Right forelimb (tissue), 1 donor: ENCODE results near the gene ALG1.
"Not testable (repeated sequence)": the region's sequence is repeated elsewhere in the genome, so short reads cannot be mapped to it uniquely, and the experiment has no call there.

Experiments
- DNase-seq: peaks from one replicate; pipeline ENCODE4 v3.0.0-alpha.2; 2018

The ALG1 gene

GRCh38 chr16:5103296-5104032 is 31.8 kb downstream of the ALG1 start:
- not testable (repeated sequence) for DNase-seq

GRCh38 chr16:5105039-5105438 is 33.4 kb downstream of the ALG1 start:
- not testable (repeated sequence) for DNase-seq

- no peak for DNase-seq
Observed at GRCh38 chr16:5108505-5109158, 37.0 kb downstream of the ALG1 start.

- not testable (repeated sequence) for DNase-seq
Observed at GRCh38 chr16:5110933-5111332, 39.3 kb downstream of the ALG1 start.

GRCh38 chr16:5116780-5117295 is 45.2 kb downstream of the ALG1 start:
- not testable (repeated sequence) for DNase-seq

GRCh38 chr16:5117300-5118087 is 45.9 kb downstream of the ALG1 start:
- DNase-seq: peak; percentile 63

GRCh38 chr16:5131467-5132004 is 59.9 kb downstream of the ALG1 start:
- not testable (repeated sequence) for DNase-seq

GRCh38 chr16:5132915-5133600 is 61.4 kb downstream of the ALG1 start:
- DNase-seq: not testable (repeated sequence)

- DNase-seq: not testable (repeated sequence)
Observed at GRCh38 chr16:5134739-5135452, 63.3 kb downstream of the ALG1 start.
